Non-pigmented ciliary epithelial cell (primary cell): ENCODE results near the gene PRR11.
A peak's percentile ranks its signal among the peaks of the same experiment; 100 is the strongest.
"Not testable (repeated sequence)": the region's sequence is repeated elsewhere in the genome, so short reads cannot be mapped to it uniquely, and the experiment has no call there.

Experiments
- DNase-seq: peaks from one replicate; pipeline ENCODE4 v3.0.0-alpha.2; 2010; ENCODE audit warnings: low read depth

Gene PRR11

GRCh38 chr17:59155439-59156177, at the start of gene PRR11:
PRR11 (plus strand) TSS chr17:59155746; CDS start chr17:59169753, 14,007 bp downstream.
- no peak for DNase-seq

DNA sequence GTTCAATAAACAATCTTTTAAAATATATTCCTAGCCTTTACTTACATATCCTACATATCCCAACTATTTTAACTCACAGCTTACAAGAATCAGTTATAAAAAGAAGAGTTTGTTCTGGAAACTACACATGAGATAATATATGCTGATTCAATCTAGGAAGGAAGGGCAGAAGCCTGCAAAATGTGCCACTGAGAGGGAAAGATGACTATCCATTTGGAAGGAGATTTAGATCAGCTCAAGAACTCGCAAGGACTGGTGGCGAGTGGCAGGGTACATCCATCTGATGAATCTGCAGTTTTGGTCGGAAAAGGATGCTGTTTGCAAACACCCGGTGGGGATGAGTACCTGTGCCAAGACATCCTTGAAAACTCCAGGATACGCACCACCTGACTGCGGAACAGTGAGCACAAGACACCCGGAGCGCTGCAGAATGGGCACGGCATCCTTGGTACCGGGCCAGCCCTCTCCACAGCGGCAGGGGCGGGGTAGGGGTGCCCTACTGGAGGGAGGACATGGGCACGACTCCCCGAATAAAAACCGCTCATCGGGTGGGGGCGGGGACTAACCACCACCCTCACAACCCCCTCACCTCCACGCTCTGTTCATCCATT, 49.6 kb upstream of the PRR11 start:
- DNase-seq, result no peak

DNA sequence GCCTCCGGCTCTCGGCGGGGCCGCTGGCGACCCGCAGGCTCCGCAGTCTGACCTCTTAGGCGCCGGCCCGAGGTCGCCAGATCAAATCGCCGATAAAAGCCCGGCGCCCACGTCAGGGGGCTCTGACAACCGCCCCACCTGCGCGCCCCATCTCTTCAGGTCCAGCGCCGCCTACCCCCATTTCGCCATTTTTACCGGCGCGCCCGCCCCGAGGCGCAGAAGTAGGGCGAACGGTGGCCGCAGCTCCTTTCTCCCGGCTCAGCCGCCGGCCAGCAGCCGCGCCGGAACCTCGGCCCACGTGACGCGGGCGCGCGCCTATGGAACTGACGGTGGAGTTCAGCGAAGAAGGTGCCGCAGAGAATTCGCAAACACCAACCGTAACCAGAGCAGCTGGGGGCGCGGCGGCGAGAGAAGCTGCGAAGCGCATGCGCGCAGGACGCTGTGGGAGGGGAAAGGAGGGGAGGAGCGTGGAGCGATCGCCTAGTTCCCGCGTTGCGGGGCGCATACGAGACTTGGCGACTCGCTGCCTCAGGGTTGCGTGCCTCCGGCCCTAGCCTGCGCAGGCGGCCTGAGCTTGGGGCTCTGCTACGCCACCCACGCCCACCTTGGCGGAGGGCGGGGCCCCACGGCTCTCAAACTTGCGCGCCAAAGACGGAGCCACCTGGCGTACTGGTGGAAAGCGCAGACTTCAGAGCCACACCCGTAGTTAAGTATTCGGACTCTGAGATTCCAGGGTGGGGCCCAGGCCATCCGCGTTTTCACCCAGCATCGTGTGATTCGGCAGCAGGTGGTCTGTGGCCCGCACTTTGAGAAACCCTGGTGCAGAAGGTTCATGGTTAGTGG, 48.9 kb upstream of the PRR11 start, which contains the start of gene TRIM37:
TRIM37 (minus strand) TSS at position 418 of the 843 bp plus-strand sequence. CDS start 419 bp downstream, outside the sequence.
- DNase-seq, result peak; percentile 93

- no peak for DNase-seq
These were observed 48.3 kb upstream of the PRR11 start for GRCh38 chr17:59107306-59107670.

DNA sequence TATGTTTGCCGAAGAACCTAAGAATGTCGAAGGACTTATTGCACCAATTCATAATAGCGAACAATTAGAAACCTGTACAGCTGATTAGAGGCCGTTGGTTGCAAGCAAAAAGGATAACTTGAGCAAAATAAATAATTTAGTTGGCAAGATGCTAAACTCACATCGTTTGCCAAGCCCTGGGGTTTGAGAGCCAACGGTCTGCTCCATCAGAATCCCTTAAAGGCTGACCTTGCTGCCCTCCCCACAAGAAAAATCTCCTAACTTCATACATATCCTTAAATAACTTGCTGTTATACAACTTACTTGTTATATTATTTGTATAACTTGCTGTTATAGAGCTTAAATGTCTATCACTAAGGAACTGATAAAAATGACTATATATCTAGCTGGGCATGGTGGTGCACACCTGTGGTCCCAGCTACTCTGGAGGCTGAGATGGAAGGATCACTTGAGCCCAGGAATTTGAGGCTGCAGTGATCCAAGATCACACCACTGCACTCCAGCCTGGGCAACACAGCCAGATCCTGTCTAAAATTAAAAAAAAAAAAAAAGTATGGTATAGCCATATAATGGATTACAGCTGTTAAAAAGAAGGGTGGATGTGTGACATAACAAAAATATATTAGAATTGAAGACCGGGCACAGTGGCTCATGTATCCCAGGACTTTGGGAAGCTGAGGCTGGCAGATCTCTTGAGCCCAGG, 47.0 kb upstream of the PRR11 start:
- DNase-seq, result no peak

DNA sequence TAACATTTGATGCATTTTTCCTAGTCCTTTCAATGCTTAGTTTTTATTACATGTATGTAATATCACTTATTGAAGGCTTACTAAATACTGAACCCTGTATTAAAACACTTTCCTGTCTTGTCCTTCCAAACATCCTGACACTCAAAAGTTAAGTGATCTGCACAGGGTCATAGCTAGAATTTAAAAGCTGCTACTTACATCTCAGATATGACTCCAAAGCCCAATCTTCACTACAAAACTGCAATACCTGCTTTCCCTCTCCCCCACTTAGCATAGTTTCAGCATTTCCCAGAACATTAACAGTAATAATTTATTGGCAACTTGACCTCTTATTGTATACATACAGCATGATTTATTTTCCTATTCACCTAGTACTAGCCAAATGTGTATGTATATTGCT, 44.6 kb upstream of the PRR11 start:
- no peak for DNase-seq

- DNase-seq, result no peak
These were observed 44.0 kb upstream of the PRR11 start for GRCh38 chr17:59111539-59111938.

DNA sequence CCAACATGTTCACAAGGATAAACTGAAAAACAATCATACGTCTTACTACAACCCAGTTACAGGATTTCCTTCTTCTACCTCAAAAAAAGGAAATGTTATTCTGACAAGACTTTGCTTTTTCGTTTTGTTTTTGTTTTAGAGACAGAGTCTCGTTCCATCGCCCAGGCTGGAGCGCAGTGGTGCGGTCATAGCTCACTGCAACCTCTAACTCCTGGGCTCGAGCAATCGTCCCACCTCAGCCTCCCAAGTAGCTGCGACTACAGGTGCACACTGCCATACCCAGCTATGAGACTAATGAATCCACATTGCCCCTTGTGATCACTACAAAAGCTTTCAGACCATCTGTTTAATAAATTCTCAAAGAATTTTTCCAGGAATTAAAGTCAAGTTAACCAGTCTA, 40.1 kb upstream of the PRR11 start:
- DNase-seq, result no peak

- DNase-seq, result no peak
These were observed 33.6 kb upstream of the PRR11 start for GRCh38 chr17:59121901-59122480.

DNA sequence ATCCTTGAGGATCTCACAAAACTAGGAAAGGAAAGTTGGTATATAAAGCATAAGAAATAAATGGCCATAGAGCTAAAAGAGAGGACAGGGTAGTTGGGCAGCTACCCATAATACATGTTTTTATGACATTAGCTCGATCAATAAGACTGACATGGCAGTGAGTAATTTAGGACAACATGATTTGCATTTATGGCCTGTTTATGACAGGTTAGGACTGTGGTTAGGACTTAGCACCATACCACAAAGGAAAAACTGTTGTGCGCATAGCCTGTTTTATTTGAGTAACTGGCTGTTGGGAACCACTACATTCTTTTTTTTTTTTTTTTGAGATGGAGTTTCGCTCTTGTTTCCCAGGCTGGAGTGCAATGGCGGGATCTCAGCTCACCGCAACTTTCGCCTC, 30.9 kb upstream of the PRR11 start:
- DNase-seq, result no peak

DNA sequence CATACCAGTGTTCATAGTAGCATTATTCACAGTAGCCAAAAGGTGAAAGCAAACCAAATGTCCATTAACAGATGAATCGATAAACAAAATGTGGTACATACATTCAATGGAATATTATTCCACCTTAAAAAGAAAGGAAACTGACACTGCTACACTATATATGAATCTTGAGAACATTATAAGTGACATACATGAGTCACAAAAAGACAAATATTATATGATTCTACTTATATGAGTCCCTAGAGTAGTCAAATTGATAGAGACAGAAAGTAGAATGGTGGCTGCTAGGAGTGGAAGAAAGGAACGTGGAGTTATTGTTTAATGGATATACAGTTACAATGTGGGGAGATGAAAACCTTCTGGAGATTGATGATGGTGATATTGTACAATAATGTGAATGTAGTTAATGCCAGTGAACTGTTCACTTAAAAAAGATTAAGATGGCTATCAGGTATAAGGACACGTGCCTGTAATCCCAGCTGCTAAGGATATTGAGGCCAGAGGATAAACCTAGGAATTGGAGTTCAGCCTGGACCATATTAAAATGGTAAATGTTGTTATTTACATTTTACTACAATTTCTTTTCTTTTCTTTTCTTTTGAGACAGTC, 28.6 kb upstream of the PRR11 start:
- no peak for DNase-seq

GRCh38 chr17:59129814-59130213, 25.7 kb upstream of the PRR11 start:
- no peak for DNase-seq

- DNase-seq, result no peak
These were observed 24.4 kb upstream of the PRR11 start for GRCh38 chr17:59131131-59131530.

DNA sequence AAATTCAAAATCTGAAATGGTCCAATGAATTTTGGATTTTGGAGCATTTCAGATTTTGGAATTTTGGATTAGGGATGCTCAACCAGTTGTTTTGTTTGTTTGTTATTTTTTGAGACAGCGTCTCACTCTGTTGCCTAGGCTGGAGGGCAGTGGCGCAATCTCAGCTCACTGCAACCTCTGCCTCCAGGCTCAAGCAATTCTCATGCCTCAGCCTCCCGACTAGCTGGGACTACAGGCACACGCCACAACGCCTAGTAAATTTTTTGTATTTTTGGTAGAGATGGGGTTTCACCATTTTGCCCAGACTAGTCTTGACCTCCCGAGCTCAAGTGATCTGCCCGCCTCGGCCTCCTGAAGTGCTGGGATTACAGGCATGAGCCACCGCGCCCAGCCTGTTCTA, 17.2 kb upstream of the PRR11 start:
- DNase-seq, result not testable (repeated sequence)

GRCh38 chr17:59139939-59140338, 15.6 kb upstream of the PRR11 start:
- no peak for DNase-seq

DNA sequence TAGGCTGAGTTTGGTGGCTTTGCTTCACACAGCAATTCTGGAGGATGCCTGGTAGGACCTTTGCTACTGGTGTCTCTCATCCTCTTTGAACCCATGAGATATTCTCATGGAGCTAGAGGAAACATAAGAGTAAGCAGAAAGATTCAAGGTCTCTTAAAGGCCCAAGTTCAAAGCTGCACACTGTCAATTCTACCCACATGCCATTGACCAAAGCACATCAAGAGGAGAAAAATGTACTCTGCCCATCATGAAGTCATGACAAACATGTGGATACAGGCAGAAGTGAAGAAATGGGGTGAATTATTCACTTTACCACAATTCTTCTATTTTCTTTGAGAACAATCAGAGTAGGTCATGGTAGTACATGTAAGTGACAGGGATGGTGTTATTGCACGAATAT, 13.7 kb upstream of the PRR11 start:
- no peak for DNase-seq

DNA sequence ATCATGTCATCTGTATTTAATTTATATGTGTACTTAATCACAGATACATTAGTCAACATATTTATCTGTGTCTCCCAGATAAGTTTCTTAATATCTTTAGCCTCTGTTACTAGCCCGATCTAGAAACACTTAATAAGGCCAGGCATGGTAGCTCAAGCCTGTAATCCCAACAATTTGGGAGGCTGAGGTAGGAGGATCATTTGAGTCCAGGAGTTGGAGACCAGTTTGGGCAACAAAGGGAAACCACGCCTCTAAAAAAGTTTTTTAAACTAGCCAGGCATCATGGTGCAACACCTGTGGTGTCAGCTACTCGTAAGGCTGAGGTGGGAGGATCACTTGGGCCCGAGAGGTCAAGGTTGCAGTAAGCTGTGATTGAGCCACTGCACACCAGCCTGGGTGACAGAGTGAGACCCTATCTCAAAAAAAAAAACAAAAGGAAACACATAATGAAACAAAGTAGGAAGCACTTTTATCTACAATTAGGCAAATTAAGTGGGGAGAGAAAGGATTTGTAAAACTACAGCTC, 9.9 kb upstream of the PRR11 start:
- no peak for DNase-seq

GRCh38 chr17:59149051-59149450, 6.5 kb upstream of the PRR11 start:
- no peak for DNase-seq

DNA sequence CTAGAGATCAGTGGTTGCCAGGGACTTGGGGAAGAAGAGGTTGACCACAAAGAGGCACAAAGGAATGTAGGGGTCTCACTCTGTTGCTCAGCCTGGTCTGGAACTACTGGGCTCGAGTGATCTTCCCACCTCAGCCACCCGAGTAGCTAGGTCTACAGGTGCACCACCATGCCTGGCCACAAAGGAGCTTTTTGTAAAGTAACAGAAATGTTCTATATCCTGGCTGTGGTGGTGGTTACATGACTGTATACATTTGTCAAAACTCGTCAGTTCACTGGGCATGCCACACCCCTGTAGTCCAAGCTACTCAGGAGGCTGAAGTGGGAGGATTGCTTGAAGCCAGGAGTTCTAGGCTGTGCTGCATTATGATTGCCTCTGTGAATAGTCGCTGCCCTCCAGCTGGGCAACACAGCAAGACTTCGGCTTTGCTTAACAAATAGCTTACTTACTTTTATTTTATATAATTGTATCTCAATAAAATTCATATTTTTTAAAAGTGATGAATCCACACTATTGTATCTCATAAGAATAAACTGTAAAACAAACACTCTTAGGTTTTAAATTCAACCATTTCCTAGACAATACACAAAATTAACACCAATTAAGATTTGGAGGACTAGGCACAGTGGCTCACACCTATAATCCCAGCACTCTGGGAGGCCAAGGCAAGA, 5.6 kb upstream of the PRR11 start:
- no peak for DNase-seq

DNA sequence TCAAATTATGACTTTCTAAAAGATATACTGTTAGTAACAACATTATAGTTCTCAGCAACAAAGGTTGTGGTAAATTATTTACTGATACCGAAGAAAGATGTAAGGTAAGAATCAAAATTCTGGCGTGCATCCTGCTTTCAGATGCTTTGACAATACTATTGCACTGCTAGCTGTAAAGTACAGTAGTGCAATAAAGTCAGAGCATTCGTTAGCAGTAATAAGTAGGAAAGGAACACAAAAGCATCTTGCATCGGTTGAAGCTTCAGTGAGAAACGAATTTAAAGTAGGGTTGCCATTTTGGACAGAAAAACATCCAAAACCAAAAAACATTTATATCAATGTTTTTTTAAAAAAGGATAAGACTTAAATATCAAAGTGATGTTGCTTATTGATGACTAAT, 4.5 kb upstream of the PRR11 start:
- no peak for DNase-seq

GRCh38 chr17:59151591-59151990, 4.0 kb upstream of the PRR11 start:
- DNase-seq, result no peak
